Spleen (tissue), 11 donors: Measurements from ENCODE around the gene OXA1L. TPM values are rescaled to one million over a fixed set of nuclear protein-coding genes. Genes with fewer than 3 reads are reported as not detected.

Experiments
- DNase-seq: peaks from one replicate; pipeline ENCODE4 v3.0.0-alpha.2; 2020
- H3K27ac ChIP-seq, 8 donors: fragments of 200-600 bp; sonication (generic) in 7 of 8; 1 replicate in 4 of 8; 2 replicates in 4 of 8; pipeline versions ENCODE4 v1.5.0 to v1.8.0; 2016 to 2021; ENCODE audit warnings: inconsistent platforms in 4 of 8, mild to moderate bottlenecking in 4 of 8, moderate library complexity in 1 of 8
- H3K27me3 ChIP-seq, 7 donors: fragments of 200-600 bp; sonication (generic) in 6 of 7; replicated peaks in 1 of 7; 1 replicate in 4 of 7; 2 replicates in 3 of 7; pipeline versions ENCODE4 v1.5.0 to v1.8.0; 2016 to 2021; ENCODE audit warnings: inconsistent platforms in 3 of 7, mild to moderate bottlenecking in 1 of 7
- H3K36me3 ChIP-seq, 6 donors: fragments of 200-600 bp; sonication (generic) in 5 of 6; 1 replicate in 4 of 6; 2 replicates in 2 of 6; pipeline versions ENCODE4 v1.5.0 to v1.8.0; 2016 to 2021; ENCODE audit warnings: inconsistent platforms in 2 of 6
- H3K4me1 ChIP-seq, 6 donors: fragments of 200-600 bp; sonication (generic) in 5 of 6; 1 replicate in 3 of 6; 2 replicates in 3 of 6; pipeline versions ENCODE4 v1.5.0 to v1.8.0; 2016 to 2021; ENCODE audit warnings: inconsistent platforms in 3 of 6
- H3K4me3 ChIP-seq, 8 donors: fragments of 200-600 bp; sonication (generic) in 7 of 8; 1 replicate in 4 of 8; 2 replicates in 4 of 8; pipeline versions ENCODE4 v1.5.0 to v1.8.0; 2016 to 2021; ENCODE audit warnings: inconsistent platforms in 4 of 8, mild to moderate bottlenecking in 4 of 8, moderate library complexity in 2 of 8
- H3K9me3 ChIP-seq, 8 donors: fragments of 200-600 bp; sonication (generic) in 7 of 8; 1 replicate in 4 of 8; 2 replicates in 4 of 8; pipeline versions ENCODE4 v1.5.0 to v1.8.0; 2016 to 2021; ENCODE audit warnings: inconsistent platforms in 4 of 8
- POLR2A ChIP-seq, 3 donors: fragments of 450-650 bp; IDR thresholded peaks; one replicate each; pipeline ENCODE4 v1.5.1; 2017; ENCODE audit warnings: antibody characterized with exemption in 3 of 3, mild to moderate bottlenecking in 1 of 3
- POLR2AphosphoS5 ChIP-seq, 3 donors: sonication (generic); formaldehyde crosslinking; IDR thresholded peaks; one replicate each; pipeline ENCODE4 v1.5.1; 2017; ENCODE audit warnings: antibody characterized with exemption in 3 of 3
- WGBS, 5 donors: extraction: QIAGEN DNeasy Blood & Tissue Kit in 3 of 5; methylation state at CpG; one replicate each; pipeline versions ENCODE4 v1.1.5 to v1.1.7; 2013 to 2018; 5-methylcytosine and 5-hydroxymethylcytosine counted together
- intact Hi-C: fragments of 100-400 bp; cut with DNase I; formaldehyde crosslinking; loops from one replicate; pipeline ENCODE4 v1.15.0; 2023; ENCODE audit warnings: low total_unique reads
- polyA plus RNA-seq, 3 donors: library from polyadenylated mRNA; stranded (reverse); fragments of 200-250 nt; gene quantifications; one replicate each; pipeline ENCODE4 v1.2.1, GENCODE V29; 2013
- total RNA-seq, 7 donors: library from RNA; depleted of rRNA in 3 of 7; stranded (reverse); fragments of >200 nt in 3 of 7; fragmentation: NEBNext Ultra II Directional in 4 of 7; extraction: Animal tissue kit (Norgen Biotek cat#: 25700) in 4 of 7; gene quantifications; one replicate each; pipeline versions ENCODE4 v1.1.0 to v1.2.1, GENCODE V29; 2016 to 2021
- TF ChIP-seq, protein P1 (sequence below), 11 experiments: fragments of 200-600 bp in 7 of 11; fragments of 450-650 bp in 4 of 11; sonication (generic) in 4 of 11; IDR thresholded peaks in 8 of 11; conservative IDR thresholded peaks in 3 of 11; 1 replicate in 7 of 11; 2 replicates in 4 of 11; pipeline versions ENCODE4 v1.4.0 to v1.8.0; 2016 to 2021; ENCODE audit warnings: antibody characterized with exemption in 11 of 11, inconsistent platforms in 4 of 11, mild to moderate bottlenecking in 1 of 11
- donor health status: healthy with polysubstance abuse.
- donor health status: DM: no; HTN: no; CAD: no; lungs with moderate emphysema.
- donor health status: DM: no; HTN: no; CAD: no.
- donor health status: Bipolar disorder and iron deficiency.
- donor health status: healthy.
- donor health status: DM: no; HTN: no; CAD: no.
- donor health status: DM: yes; HTN: yes; CAD: no.

OXA1L gene
- total and polyA plus RNA-seq, 10 donors: 73.5 to 133 (median 109) TPM

- TF ChIP-seq, protein P1, sequence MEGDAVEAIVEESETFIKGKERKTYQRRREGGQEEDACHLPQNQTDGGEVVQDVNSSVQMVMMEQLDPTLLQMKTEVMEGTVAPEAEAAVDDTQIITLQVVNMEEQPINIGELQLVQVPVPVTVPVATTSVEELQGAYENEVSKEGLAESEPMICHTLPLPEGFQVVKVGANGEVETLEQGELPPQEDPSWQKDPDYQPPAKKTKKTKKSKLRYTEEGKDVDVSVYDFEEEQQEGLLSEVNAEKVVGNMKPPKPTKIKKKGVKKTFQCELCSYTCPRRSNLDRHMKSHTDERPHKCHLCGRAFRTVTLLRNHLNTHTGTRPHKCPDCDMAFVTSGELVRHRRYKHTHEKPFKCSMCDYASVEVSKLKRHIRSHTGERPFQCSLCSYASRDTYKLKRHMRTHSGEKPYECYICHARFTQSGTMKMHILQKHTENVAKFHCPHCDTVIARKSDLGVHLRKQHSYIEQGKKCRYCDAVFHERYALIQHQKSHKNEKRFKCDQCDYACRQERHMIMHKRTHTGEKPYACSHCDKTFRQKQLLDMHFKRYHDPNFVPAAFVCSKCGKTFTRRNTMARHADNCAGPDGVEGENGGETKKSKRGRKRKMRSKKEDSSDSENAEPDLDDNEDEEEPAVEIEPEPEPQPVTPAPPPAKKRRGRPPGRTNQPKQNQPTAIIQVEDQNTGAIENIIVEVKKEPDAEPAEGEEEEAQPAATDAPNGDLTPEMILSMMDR (IDR thresholded peaks at IDR 0.05 in 8 of 11, conservative IDR thresholded peaks at IDR 0.05 in 3 of 11): no peak
- TF ChIP-seq POLR2A (IDR thresholded peaks at IDR 0.05) (no peak), POLR2AphosphoS5 (IDR thresholded peaks at IDR 0.05) (no peak)
- Histone ChIP-seq H3K4me1 (peaks cover 0 to 75% (median 30%) of the 10 kb centered on the region in 6 donors), H3K9me3 (no peaks in the 10 kb centered on the region), H3K36me3 (peaks cover 0 to 14% (median 0%) of the 10 kb centered on the region in 6 donors), H3K27me3 (no peaks in the 10 kb centered on the region), H3K27ac (peak overlapping the region in 2 of 8 donors; percentile 42 to 45), H3K4me3 (no peak overlapping the region)
- WGBS, 5 donors: 58 to 67% (median 64%) methylated on average over 5 of the region's 5 CpGs
- no peak for DNase-seq
- intact Hi-C loops: no loop called here
These were observed 30.8 kb downstream of the OXA1L start for GRCh38 chr14:22797017-22797917.

- Histone ChIP-seq H3K9me3 (no peaks in the 10 kb centered on the region), H3K27ac (peak overlapping the region in 4 of 8 donors; percentile 11 to 69 (median 44)), H3K36me3 (peaks cover 0 to 14% (median 0%) of the 10 kb centered on the region in 6 donors), H3K27me3 (no peaks in the 10 kb centered on the region), H3K4me3 (no peak overlapping the region), H3K4me1 (peaks cover 0 to 86% (median 41%) of the 10 kb centered on the region in 6 donors)
- WGBS, 5 donors: 17 to 43% (median 34%) methylated on average over 2 of the region's 2 CpGs
- intact Hi-C loops: no loop called here
- TF ChIP-seq, protein P1 (IDR thresholded peaks at IDR 0.05 in 8 of 11, conservative IDR thresholded peaks at IDR 0.05 in 3 of 11): no peak
- TF ChIP-seq POLR2AphosphoS5 (IDR thresholded peaks at IDR 0.05) (no peak), POLR2A (IDR thresholded peaks at IDR 0.05) (no peak)
- no peak for DNase-seq
These were observed 32.0 kb downstream of the OXA1L start for GRCh38 chr14:22798528-22798927.

DNA sequence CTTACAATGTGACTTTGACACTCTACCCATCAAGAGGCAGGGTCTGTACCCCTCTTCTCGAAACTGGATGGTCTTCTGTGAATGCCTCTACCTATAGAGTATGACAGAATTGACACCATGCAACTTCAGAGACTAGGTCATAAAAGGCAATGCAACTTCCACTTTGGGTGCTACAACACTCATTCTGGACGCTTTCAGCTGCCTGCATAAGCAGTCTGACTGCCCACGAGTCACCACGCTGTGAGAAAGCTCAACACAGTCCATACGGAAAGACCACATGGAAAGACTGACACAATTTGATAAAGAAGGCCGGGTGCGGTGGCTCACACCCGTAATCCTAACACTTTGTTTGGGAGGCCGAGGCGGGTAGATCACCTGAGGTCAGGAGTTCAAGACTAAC lies 33.9 kb downstream of the OXA1L start:
- Histone ChIP-seq H3K4me3 (no peak overlapping the region), H3K4me1 (peaks cover 0 to 92% (median 53%) of the 10 kb centered on the region in 6 donors), H3K9me3 (no peaks in the 10 kb centered on the region), H3K27ac (peak overlapping the region in 2 of 8 donors; percentile 9 to 10), H3K27me3 (no peaks in the 10 kb centered on the region), H3K36me3 (peaks cover 0 to 14% (median 0%) of the 10 kb centered on the region in 6 donors)
- TF ChIP-seq, protein P1 (IDR thresholded peaks at IDR 0.05 in 8 of 11, conservative IDR thresholded peaks at IDR 0.05 in 3 of 11): no peak
- no peak for TF ChIP-seq POLR2A (IDR thresholded peaks at IDR 0.05)
- TF ChIP-seq POLR2AphosphoS5 (IDR thresholded peaks at IDR 0.05): no peak
- intact Hi-C loops: no loop called here
- 78 to 94% (median 85%) methylated on average over 8 to 10 of the region's 10 CpGs for WGBS, 5 donors
- no peak for DNase-seq

DNA sequence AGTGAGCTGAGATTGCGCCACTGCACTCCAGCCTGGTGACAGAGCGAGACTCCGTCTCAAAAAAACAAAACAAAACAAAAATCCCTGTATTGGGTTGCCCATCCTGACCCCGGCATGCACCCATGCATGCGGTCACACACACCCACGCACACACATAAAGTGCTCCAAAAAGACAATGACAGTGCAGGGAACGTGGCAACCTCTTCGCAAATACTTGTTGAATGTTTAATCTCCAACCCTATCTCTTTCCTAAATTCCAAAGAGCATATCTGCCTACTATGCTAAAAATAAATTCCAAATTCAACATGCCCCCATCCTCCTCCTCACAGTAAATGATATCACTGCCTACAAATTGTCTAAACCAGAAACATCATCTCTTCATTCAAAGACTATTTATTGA lies 35.2 kb downstream of the OXA1L start:
- Histone ChIP-seq H3K9me3 (no peaks in the 10 kb centered on the region), H3K4me1 (peaks cover 0 to 92% (median 48%) of the 10 kb centered on the region in 6 donors), H3K27me3 (no peaks in the 10 kb centered on the region), H3K27ac (peak overlapping the region in 2 of 8 donors; percentile 68 to 79), H3K4me3 (no peak overlapping the region), H3K36me3 (peaks cover 0 to 19% (median 0%) of the 10 kb centered on the region in 6 donors)
- WGBS, 5 donors: 76 to 89% (median 79%) methylated on average over 8 of the region's 8 CpGs
- no peak for DNase-seq
- TF ChIP-seq POLR2A (IDR thresholded peaks at IDR 0.05) (no peak), POLR2AphosphoS5 (IDR thresholded peaks at IDR 0.05) (no peak)
- TF ChIP-seq, protein P1 (IDR thresholded peaks at IDR 0.05 in 8 of 11, conservative IDR thresholded peaks at IDR 0.05 in 3 of 11): no peak
- intact Hi-C loops: no loop called here
